OCI-LY1 (cell line): ENCODE data around the gene DUOXA1.
"Not testable (repeated sequence)": the region's sequence is repeated elsewhere in the genome, so short reads cannot be mapped to it uniquely, and the experiment has no call there.

ENCODE experiments used
- H2AFZ ChIP-seq: fragments of 200-600 bp; sonication (generic), shearing (Covaris generic); 2 replicates; pipeline ENCODE4 v1.6.0; 2014; ENCODE audit warnings: antibody characterized with exemption, mild to moderate bottlenecking, low read length
- H3F3A ChIP-seq: fragments of 200-600 bp; sonication (generic), shearing (Covaris generic); 2 replicates; pipeline ENCODE4 v1.6.0; 2014; ENCODE audit warnings: mild to moderate bottlenecking, antibody characterized with exemption, low read length, moderate library complexity; ENCODE audit not compliant: insufficient read depth
- H3K27ac ChIP-seq: fragments of 200-600 bp; sonication (generic); 2 replicates; pipeline ENCODE4 v1.5.1; 2014; ENCODE audit warnings: low read length, mixed run types, mild to moderate bottlenecking, low read depth; ENCODE audit not compliant: poor library complexity, severe bottlenecking
- H3K27me3 ChIP-seq: fragments of 200-600 bp; sonication (generic); 2 replicates; pipeline ENCODE4 v1.6.0; 2014; ENCODE audit warnings: antibody characterized with exemption, mild to moderate bottlenecking, low read length, moderate library complexity; ENCODE audit not compliant: insufficient read depth
- H3K36me3 ChIP-seq: fragments of 200-600 bp; sonication (generic); 2 replicates; pipeline ENCODE4 v1.6.1; 2014; ENCODE audit warnings: mild to moderate bottlenecking, antibody characterized with exemption, low read length, moderate library complexity, mixed read lengths; ENCODE audit not compliant: insufficient read depth
- H3K4me1 ChIP-seq: fragments of 200-600 bp; sonication (generic); 2 replicates; pipeline ENCODE4 v1.5.1; 2014; ENCODE audit warnings: mild to moderate bottlenecking, low read length, moderate library complexity; ENCODE audit not compliant: insufficient read depth, severe bottlenecking
- H3K4me2 ChIP-seq: fragments of 200-600 bp; sonication (generic), shearing (Covaris generic); 2 replicates; pipeline ENCODE4 v1.6.1; 2014; ENCODE audit warnings: low read length
- H3K4me3 ChIP-seq: fragments of 200-600 bp; sonication (generic); 2 replicates; pipeline ENCODE4 v1.5.1; 2014; ENCODE audit warnings: low read length, low read depth, mild to moderate bottlenecking, mixed read lengths; ENCODE audit not compliant: poor library complexity, severe bottlenecking
- H3K79me2 ChIP-seq: fragments of 200-600 bp; shearing (Covaris generic); 2 replicates; pipeline ENCODE4 v1.6.1; 2016; ENCODE audit warnings: mixed run types, low read length, mixed read lengths; ENCODE audit not compliant: insufficient read depth
- H3K9ac ChIP-seq: fragments of 200-600 bp; sonication (generic), shearing (Covaris generic); 2 replicates; pipeline ENCODE4 v1.6.1; 2014; ENCODE audit warnings: mild to moderate bottlenecking, low read length, mixed read lengths
- H3K9me2 ChIP-seq: fragments of 200-600 bp; sonication (generic), shearing (Covaris generic); 2 replicates; pipeline ENCODE4 v1.6.1; 2014; ENCODE audit warnings: low read depth, mild to moderate bottlenecking, low read length, mixed read lengths
- H3K9me3 ChIP-seq: fragments of 200-600 bp; shearing (Covaris generic); 2 replicates; pipeline ENCODE4 v1.6.1; 2014; ENCODE audit warnings: low read length, mixed read lengths
- H4K20me1 ChIP-seq: fragments of 200-600 bp; sonication (generic), shearing (Covaris generic); 2 replicates; pipeline ENCODE4 v1.6.0; 2016; ENCODE audit warnings: mild to moderate bottlenecking, low read length; ENCODE audit not compliant: insufficient read depth

DUOXA1 gene

DNA sequence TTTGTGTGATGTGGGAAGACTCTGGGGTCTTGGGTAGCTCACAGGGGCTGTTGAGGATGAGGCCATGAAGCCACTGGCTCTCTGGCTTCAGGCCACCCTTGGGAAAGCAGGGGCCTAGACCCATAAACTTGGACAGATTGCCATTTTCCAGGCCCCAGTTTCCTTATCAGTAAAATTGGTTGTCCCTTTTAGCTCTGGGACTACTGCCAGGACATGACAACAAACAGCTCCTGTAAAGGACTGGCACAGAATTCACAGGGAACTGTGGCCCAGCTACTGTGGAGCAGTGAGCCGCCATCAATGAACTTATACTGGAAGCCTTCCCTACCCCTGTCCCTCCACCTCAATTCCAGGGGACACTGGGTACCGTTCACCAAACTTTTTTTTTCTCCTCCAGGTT is 52.3 kb downstream of the DUOXA1 start:
- H3K4me3 ChIP-seq, H3K9ac ChIP-seq, H3K9me2 ChIP-seq, H3K27me3 ChIP-seq, H4K20me1 ChIP-seq, H3K4me1 ChIP-seq, H3K36me3 ChIP-seq, H2AFZ ChIP-seq, H3K27ac ChIP-seq, H3K9me3 ChIP-seq, H3K4me2 ChIP-seq, H3K79me2 ChIP-seq, H3F3A ChIP-seq: not testable (repeated sequence)

DNA sequence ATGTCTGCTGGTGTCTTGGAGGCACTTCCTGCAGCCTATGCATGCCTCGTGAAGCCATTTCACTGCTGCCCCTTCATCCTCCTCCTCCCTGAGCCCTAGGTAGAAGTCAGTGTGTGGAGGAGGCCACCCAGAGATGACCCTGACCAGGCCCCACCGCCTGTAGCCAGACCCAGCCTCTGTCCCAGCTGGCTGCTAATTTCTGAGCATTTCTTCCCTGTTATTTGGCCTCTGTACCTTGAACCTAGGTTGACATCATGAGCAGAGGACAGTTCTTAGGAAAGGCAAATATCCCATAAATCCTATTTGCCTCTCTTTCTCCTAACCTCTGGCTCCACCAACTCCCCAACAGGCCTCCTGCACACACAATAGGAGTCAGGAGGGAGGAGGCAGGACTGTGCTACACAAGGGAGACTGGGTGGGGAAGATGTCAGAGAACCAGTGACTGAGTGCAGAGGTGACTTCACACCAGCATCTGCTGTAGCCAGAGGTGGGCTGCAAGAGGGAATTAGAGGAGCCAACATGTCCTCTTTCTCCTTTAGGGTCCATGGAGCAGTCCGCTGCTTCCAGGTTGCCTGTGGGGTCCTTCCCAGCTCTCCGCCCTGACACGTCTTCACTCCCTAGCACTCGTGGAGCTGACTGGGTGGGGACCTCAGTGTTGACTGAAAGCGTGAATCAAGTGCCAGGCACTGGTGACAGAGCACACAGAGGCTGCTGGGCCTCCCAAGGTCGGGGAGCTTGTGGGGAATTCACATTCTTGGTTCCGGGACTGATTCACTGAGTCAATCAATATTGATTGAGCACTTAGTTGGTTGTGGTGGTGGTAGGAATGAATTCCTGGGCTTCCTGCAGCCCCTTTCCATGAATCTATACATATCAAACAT is 54.0 kb downstream of the DUOXA1 start:
- not testable (repeated sequence) for H3F3A ChIP-seq, H3K36me3 ChIP-seq, H3K27ac ChIP-seq, H3K4me1 ChIP-seq, H4K20me1 ChIP-seq, H3K27me3 ChIP-seq, H3K4me2 ChIP-seq, H3K9me3 ChIP-seq, H3K9me2 ChIP-seq, H3K79me2 ChIP-seq, H3K9ac ChIP-seq, H3K4me3 ChIP-seq, H2AFZ ChIP-seq

- H3K9me2 ChIP-seq, H4K20me1 ChIP-seq, H3K27me3 ChIP-seq, H3K4me3 ChIP-seq, H3K4me2 ChIP-seq, H3F3A ChIP-seq, H3K9me3 ChIP-seq, H3K27ac ChIP-seq, H2AFZ ChIP-seq, H3K79me2 ChIP-seq, H3K9ac ChIP-seq, H3K4me1 ChIP-seq: not testable (repeated sequence)
- peaks cover 14% of the 10 kb centered on the region; the same call in 1 of the 2 replicates for H3K36me3 ChIP-seq
These were observed 56.1 kb downstream of the DUOXA1 start for GRCh38 chr15:45073602-45074001.

DNA sequence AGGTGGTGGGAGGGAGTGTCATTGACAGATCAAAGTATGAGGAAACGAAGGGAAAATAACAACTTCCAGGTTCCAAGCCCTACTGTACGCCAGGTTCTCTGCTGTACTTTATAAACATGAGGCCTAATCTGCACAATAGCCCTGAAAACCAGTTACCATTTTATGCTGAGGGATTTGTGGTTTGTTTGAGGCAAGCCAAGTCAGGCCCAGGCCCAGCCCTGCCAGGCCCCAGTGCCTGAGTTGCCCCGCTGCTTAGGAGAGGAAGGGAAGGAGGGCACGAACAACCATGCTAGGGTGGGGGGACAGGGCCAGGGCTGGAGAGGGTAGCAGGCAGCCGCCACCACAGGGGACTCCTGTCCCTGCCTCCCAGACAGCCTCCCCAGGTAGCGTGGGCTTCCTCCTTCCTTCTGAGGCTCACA is 59.7 kb downstream of the DUOXA1 start:
- not testable (repeated sequence) for H3K9ac ChIP-seq, H3K9me3 ChIP-seq, H3F3A ChIP-seq, H3K4me1 ChIP-seq, H3K27ac ChIP-seq, H4K20me1 ChIP-seq, H3K27me3 ChIP-seq, H3K4me3 ChIP-seq, H2AFZ ChIP-seq, H3K79me2 ChIP-seq, H3K9me2 ChIP-seq, H3K4me2 ChIP-seq
- peaks cover 17% of the 10 kb centered on the region; the same call in 1 of the 2 replicates for H3K36me3 ChIP-seq
